UCSD-AML1 (cell line): Measurements from ENCODE around the gene GOLIM4.
"Not testable (repeated sequence)": the region's sequence is repeated elsewhere in the genome, so short reads cannot be mapped to it uniquely, and the experiment has no call there.

Source experiments
- DNase-seq: peaks from one replicate; lab custom pipeline; 2025; ENCODE audit not compliant: unreplicated experiment; lab: John Stamatoyannopoulos, UW

The GOLIM4 gene

DNA sequence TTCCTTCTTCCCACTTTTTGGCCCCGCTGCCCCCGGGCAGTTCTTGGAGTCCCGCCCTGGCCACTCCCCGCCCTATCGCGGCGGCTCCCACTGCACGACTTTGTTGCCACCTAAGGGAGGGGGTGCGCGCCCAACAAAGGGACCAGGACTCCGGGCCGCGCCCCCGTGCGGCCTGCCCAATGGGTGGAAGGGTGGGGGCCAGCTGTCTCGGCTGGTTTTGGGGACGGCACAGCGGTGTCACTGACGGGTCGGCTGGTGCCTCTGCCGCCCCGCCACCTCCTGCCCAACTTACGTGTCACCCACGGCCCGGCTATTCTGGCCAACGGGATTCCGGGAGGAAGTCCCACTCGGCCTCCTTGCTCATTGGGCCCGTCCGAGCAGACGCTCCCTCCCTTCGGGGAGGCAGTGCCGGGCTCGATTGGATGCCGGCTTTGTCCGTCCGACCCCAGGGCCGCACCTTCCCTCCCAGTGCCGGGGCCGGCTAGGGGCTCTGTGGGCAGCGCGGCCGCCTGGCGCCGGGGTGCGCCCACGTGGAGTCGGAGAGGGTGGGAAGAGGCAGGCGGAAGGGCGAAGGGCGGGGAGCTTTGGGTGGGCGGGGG lies at the start of gene GOLIM4:
Gene GOLIM4 (minus strand): TSS at position 314 of the 599 bp plus-strand sequence. CDS start 639 bp downstream, outside the sequence.
- DNase-seq, result peak; percentile 97

DNA sequence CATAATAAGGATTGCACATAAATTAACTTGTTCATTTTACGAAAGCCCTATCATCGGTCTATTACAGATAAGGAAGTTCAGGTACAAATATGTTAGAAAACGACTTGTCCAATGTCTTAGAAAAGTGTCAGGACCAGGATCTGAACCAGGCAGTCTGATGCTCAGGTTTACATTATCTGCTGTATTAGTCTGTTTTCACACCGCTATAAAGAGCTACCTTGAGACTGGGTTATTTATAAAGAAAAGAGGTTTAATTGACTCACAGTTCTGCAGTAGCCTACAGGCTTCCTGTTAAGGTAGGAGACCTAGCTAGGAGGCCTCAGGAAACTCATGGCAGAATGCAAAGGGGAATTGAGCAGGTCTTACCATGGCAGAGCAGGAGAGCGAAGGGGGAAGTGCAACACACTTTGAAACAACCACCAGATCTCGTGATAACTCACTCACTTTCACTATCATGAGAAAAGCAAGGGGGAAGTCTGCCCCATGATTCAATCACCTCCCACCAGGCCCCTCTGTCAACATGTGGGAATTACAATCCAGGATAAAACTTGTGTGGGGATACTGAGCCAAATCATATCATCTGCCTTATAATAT lies 45.8 kb upstream of the GOLIM4 start:
- DNase-seq, result peak; percentile 16

DNA sequence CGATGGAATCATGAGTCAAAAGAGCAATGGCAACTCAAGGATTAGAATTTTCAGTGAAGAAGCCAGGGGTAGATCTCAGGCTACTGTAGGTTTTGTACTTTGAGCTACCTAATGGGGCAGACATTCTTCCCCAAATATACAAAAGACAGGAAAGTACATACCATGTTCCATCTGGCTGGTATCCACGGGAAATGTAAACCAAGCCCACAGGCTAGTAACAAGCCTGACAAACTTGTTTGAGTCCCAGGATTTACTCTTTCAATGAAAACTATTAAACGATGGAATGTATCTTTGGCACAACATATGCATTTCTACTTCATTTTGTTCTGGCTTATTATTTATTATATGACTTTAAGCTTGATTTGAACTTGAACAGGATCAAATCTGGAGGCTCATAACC lies 44.2 kb upstream of the GOLIM4 start:
- no peak for DNase-seq

DNA sequence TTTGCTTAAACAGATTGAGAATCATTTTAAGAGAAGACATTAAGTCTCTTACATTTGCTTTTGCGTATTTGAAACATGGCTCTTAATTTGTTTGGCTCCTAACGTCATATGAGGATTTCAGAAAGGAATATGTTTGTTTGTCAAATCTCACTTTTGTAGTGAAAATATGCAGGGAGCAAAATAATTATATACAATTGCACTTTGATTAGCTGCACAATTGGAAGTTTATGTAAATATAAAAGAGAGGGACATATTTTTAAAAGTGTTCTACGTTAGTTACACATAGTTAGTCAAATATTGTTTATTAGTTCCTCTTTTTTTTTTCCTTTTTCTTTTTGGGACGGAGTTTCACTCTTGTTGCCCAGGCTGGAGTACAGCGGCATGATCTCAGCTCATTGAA lies 42.7 kb upstream of the GOLIM4 start:
- DNase-seq, result no peak

DNA sequence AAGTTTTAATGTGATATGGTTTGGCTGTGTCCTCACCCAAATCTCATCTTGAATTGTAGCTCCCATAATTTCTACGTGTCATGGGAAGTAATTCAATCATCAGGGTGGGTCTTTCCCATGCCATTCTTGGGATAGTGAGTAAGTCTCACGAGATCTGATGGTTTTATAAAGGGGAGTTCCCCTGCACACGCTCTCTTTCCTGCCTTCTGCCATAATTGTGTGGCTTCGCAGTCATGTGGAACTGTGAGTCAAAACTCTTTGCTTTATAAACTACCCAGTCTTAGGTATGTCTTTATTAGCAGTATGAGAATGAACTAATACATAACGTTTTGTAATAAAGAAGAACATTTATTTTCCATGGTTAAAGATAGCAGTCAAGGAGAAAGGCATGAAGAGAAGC lies 39.2 kb upstream of the GOLIM4 start:
- DNase-seq, result no peak

DNA sequence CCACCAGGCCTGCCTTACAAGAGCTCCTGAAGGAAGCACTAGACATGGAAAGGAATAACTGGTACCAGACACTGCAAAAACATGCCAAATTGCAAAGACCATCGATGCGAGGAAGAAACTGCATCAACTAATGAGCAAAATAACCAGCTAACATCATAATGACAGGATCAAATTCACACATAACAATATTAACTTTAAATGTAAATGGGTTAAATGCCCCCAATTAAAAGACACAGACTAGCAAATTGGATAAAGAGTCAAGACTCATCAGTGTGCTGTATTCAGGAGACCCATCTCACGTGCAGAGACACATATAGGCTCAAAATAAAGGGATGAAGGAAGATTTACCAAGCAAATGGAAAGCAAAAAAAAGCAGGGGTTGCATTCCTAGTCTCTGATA lies 34.5 kb upstream of the GOLIM4 start:
- not testable (repeated sequence) for DNase-seq

- DNase-seq, result not testable (repeated sequence)
Measured at GRCh38 chr3:168128463-168128862, 32.7 kb upstream of the GOLIM4 start.

GRCh38 chr3:168127466-168127865 lies 31.7 kb upstream of the GOLIM4 start:
- DNase-seq, result no peak

DNA sequence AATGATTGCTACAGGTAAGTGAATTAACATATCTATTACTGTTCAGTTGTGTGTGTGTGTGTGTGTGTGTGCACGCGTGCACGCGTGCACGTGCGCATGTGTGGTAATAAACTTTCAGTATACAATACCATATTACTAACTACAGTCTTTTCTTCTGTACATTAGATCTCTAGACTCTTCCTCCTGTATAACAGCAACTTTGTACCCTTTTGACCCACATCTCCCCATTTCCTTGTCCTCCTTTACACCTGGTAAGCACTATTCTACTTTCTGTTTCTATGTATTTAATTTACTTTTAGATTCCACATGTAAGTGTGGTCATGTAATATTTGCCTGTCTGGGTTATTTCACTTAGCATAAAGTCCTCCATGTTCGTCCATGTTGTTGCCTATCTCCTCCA lies 29.1 kb upstream of the GOLIM4 start:
- DNase-seq, result no peak

- DNase-seq, result no peak
Measured at GRCh38 chr3:168124291-168124690, 28.6 kb upstream of the GOLIM4 start.

GRCh38 chr3:168123201-168124176 lies 27.8 kb upstream of the GOLIM4 start:
- no peak for DNase-seq

- DNase-seq, result peak; percentile 8
Measured at GRCh38 chr3:168121184-168122017, 25.7 kb upstream of the GOLIM4 start.

GRCh38 chr3:168117853-168118313 lies 22.2 kb upstream of the GOLIM4 start:
- DNase-seq, result no peak

- DNase-seq, result no peak
Measured at GRCh38 chr3:168117059-168117458, 21.3 kb upstream of the GOLIM4 start.

DNA sequence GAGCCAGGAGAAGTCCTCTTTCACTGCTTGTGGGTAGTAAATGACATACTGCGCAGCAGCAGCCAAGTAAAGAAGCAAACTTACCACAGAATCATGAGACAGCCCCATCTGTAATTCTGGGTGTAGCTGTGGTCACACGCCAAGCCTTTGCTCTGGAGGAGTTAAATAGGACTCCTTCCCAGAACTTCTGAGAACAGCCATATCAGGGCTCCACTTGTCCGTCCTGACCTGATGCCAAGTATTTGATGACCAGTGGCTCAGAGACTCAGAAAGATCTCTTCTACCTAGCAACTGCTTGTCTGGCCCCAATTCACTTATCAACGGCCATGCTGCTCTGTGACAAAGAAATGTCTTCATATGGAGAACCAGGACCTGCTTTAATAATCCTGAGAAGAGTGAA lies 20.6 kb upstream of the GOLIM4 start:
- DNase-seq, result no peak

GRCh38 chr3:168113848-168114247 lies 18.1 kb upstream of the GOLIM4 start:
- no peak for DNase-seq

DNA sequence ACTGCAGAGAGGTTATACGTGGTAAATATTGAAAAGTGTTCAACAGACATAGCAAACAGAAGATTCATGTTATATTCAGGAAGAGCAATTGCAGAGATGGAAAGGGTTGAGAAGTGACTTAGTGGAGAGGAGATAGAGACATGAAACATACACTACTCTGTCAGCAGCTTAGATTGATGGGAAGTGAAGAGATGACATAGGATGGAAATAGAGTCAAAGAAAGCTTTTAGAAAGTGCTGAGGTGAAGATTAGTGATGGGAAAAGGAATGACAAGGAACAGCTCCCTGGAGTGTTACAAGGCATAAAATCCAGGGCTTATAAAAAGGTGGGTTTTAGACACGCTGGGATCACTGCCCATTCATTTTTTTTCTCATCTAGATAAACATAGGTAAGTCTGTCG lies 17.2 kb upstream of the GOLIM4 start:
- DNase-seq, result no peak

DNA sequence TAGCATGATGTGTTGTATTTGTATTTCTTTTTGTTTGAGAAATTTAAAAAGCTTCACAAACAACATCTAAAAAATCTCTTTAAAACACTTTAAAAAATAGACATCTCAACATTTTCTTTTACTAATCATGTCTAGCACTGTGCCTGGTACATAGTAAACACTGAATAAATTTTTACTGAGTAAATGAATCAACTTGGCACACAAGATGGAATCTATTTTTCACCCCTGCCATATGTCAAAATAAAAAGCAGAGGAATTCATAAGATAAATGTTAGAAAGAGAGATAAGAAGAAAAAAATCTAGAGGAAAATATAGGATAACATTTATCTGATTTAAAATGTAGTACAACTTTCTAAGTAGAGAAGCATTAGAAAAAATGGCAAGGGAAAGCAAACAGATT lies 8.6 kb upstream of the GOLIM4 start:
- DNase-seq, result no peak

- DNase-seq, result no peak
Measured at GRCh38 chr3:168102735-168103410, 7.1 kb upstream of the GOLIM4 start.

DNA sequence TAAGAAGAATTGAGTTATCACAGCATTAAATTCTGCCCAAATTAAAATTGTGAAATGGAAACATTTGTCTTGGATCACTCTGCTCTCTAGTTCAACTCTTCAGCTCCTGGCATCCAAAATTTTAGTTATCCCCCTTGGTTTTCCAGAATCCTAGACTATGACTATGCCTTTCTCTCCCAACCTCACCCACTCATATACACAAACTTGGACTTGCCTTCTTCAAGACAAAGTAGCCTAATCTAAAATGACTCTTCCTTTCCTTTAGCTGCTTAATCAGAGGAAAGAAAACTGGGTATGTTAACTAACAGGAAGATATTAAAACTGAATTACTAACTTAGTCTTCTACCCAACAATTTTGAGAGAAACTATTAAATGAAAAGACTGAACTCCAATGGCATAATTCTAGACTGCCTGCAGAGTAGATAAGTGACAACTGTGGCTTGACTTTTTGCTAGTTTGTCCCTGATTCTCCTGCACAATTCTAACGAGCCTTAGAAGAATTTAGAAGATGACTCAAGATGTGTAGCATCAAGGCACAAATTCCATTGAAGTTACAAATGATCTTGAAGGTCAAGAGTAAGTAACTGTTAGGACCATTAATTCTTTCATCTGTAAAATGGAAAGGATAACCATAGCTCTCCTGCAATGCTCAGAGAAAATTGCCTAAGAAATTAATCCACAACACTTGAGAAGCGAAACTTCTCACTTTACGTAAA lies 5.2 kb upstream of the GOLIM4 start:
- no peak for DNase-seq
